HG02973 (cell line): ENCODE results near the gene IL18R1.

ENCODE experiments used
- ATAC-seq: cut with Tn5 transposase; IDR thresholded peaks from one replicate; pipeline ENCODE4 v1.9.1; 2021; ENCODE audit warnings: moderate library complexity; ENCODE audit not compliant: unreplicated experiment

The IL18R1 gene

GRCh38 chr2:102432386-102432785, 76.8 kb downstream of the IL18R1 start:
- ATAC-seq: no peak

DNA sequence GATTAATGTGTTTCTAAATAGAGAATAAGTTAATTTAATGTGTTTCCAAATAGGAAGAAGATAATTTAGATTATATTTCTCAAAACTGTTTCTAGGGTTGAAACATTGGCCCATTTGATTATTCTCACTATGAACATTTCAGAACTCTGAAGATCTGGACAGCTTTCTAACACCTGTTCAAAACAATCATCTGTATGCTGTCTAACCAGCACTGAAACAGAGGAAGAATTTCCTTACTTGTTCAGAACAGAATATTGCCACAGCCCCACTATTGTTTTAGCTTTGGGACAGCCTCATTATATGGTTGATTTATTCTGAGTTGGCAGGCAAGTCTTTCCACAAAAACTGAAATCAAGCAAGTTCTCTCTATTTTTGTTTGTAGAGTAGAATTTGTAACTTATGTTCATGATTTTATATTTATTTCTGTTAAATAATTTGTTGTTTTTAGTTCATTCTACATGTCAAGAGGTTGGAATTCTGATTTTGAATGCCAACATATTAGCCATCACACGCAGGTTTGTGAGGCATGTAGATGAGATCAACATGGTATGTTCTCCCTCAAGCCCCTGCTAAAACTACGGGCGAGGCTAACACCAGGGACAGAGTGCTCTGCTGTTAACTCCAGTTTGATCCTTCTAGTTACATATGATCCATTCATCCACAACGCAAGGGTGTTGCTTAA, 78.5 kb downstream of the IL18R1 start:
- ATAC-seq: no peak

DNA sequence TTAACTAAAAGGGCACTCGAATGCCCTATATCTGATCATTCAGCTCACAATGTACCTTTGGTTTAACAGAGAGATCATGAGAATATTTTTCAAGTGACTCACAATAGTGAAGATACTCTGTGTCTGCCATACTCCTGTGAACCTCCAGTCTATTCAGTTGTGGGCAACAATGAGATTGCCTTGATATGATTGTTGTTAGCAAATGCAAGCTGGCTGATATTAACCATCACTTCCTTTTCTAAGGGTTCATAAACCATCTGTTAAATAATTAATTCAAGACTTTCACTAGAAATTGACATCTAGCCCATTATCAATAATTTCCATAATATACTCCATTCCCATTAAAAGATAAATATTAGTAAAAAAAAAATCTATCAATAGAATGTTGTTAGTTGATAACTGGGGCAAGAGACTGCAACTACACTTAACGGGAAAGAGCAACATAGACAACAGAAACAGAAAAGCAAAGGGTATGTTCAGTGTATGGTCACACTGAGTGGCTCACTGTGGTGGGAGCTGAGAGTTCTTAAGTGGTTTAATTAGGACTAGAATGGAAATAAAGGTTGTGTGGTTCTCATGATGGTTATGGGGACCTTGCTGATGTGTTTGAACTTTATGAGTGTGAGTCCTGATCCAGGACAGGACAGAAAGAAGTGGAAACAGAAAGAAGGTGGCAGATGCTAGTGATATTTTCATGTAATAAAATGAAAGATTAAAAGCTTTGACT, 79.2 kb downstream of the IL18R1 start:
- ATAC-seq: peak; percentile 71

- no peak for ATAC-seq
These were observed 80.1 kb downstream of the IL18R1 start for GRCh38 chr2:102435741-102436140.

- ATAC-seq: no peak
These were observed 80.7 kb downstream of the IL18R1 start for GRCh38 chr2:102436323-102436722.

GRCh38 chr2:102437122-102437521, 81.5 kb downstream of the IL18R1 start:
- no peak for ATAC-seq

- no peak for ATAC-seq
These were observed 82.5 kb downstream of the IL18R1 start for GRCh38 chr2:102438111-102438510.

GRCh38 chr2:102438578-102438977, 83.0 kb downstream of the IL18R1 start:
- ATAC-seq: no peak

DNA sequence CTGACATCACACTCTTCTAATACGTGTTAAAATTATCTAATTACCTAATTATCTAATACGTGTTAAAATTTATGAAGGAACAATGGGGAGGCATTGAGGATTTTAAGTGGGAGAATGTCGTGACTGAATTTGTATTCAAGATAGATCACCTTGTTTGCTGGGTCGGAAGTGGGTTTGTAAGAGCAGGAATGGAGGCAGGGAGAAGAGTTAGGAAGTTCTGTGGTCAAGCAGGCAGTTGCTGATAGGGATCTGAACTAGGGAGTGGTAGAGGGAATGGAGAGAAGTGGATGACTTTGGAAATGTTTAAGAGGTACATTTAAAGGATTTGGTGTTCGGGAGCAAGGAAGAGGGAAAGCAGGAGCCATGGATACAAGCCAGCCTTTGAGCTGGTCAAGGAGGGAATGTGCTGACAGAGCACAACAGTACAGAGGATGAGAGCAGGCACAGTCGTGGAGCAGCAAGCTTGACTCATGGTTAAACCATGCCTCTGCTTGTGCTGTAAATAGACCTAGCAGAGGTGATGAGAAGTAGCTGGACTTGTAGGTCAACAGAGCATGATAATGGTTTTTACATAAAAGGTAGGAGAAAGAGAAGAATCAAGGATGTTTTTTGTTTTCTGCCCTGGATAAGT, 83.6 kb downstream of the IL18R1 start:
- no peak for ATAC-seq

- ATAC-seq: peak; percentile 61
These were observed 87.6 kb downstream of the IL18R1 start for GRCh38 chr2:102442967-102443828.

GRCh38 chr2:102444233-102444632, 88.6 kb downstream of the IL18R1 start:
- no peak for ATAC-seq

DNA sequence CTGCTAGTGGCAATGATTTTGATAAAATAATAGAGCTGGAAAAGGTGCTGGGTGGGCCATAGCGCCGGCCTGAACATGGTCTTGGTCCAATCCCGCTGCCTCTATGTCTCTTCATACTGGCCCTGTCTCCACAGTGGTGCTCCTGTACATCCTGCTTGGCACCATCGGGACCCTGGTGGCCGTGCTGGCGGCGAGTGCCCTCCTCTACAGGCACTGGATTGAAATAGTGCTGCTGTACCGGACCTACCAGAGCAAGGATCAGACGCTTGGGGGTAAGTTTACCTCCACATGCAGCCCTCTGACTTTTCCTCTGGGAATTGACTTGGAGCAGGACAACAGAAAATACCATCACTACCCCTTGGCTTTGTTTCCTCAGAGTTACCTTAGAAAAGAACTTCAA, 91.3 kb downstream of the IL18R1 start:
- no peak for ATAC-seq
